Pancreas (tissue), 10 donors: Measurements from ENCODE around the gene FOLR1. TPM values are rescaled to one million over a fixed set of nuclear protein-coding genes. Genes with fewer than 3 reads are reported as not detected.
A peak's percentile ranks its signal among the peaks of the same experiment; 100 is the strongest.
"Not testable (repeated sequence)": the region's sequence is repeated elsewhere in the genome, so short reads cannot be mapped to it uniquely, and the experiment has no call there.

Experiments used
- ATAC-seq, 4 donors: fragments of 200-7000 bp; cut with Tn5 transposase; one replicate each; pipeline versions ENCODE4 v1.8.0 to v1.9.1; 2020; ENCODE audit warnings: mild to moderate bottlenecking in 4 of 4, moderate library complexity in 4 of 4
- DNase-seq, 6 donors: peaks; one replicate each; pipeline ENCODE4 v3.0.0-alpha.2; 2020
- FAIRE-seq: peaks from 2 replicates; lab custom pipeline; 2012; peaks lifted over from hg19 to GRCh38; lab: Jason Lieb, UNC
- H3K27ac ChIP-seq, 4 donors: fragments of 200-600 bp; sonication (generic); 1 replicate in 3 of 4; 2 replicates in 1 of 4; pipeline versions ENCODE4 v1.5.0 to v1.8.0; 2020
- H3K27me3 ChIP-seq, 4 donors: fragments of 200-600 bp; one replicate each; pipeline ENCODE4 v1.8.0; 2021
- H3K36me3 ChIP-seq, 3 donors: fragments of 200-600 bp; sonication (generic) in 1 of 3; one replicate each; pipeline versions ENCODE4 v1.5.0 to v1.8.0; 2020 to 2021
- H3K4me1 ChIP-seq, 3 donors: fragments of 200-600 bp; one replicate each; pipeline ENCODE4 v1.8.0; 2021
- H3K4me3 ChIP-seq, 4 donors: fragments of 200-600 bp; sonication (generic) in 2 of 4; one replicate each; pipeline versions ENCODE4 v1.5.0 to v1.8.0; 2020 to 2021
- H3K9me3 ChIP-seq, 4 donors: fragments of 200-600 bp; one replicate each; pipeline ENCODE4 v1.8.0; 2021
- WGBS, 2 donors: extraction: QIAGEN DNeasy Blood & Tissue Kit; methylation state at CpG; one replicate each; pipeline ENCODE4 v1.1.7; 2013; 5-methylcytosine and 5-hydroxymethylcytosine counted together
- intact Hi-C, 3 donors: fragments of 100-400 bp; cut with DNase I; formaldehyde crosslinking; loops; one replicate each; pipeline versions ENCODE4 v1.11.1 to v1.14.2; 2022
- polyA plus RNA-seq, 2 donors: library from polyadenylated mRNA; stranded (reverse); fragments of 200-250 nt; gene quantifications; one replicate each; pipeline ENCODE4 v1.2.3, GENCODE V29; 2013
- total RNA-seq, 6 donors: library from RNA; stranded (reverse); fragmentation: NEBNext Ultra II Directional in 4 of 6; extraction: Animal tissue kit (Norgen Biotek cat#: 25700) in 4 of 6; gene quantifications; one replicate each; pipeline versions ENCODE4 v1.2.1 to v1.2.4, GENCODE V29; 2021 to 2023
- TF ChIP-seq, protein P1 (sequence below), 4 donors: fragments of 200-600 bp; sonication (generic) in 3 of 4; IDR thresholded peaks; one replicate each; pipeline versions ENCODE4 v1.5.0 to v1.8.0; 2021; ENCODE audit warnings: antibody characterized with exemption in 4 of 4
- donor health status: healthy with polysubstance abuse.
- donor health status: DM: no; HTN: no; CAD: no; lungs with moderate emphysema.
- donor health status: DM: no; HTN: no; CAD: no.
- donor health status: control.
- donor health status: control.
- donor health status: Bipolar disorder and iron deficiency.
- donor health status: DM: yes; HTN: yes; CAD: no.
- donor health status: DM: no; HTN: no; CAD: no.
- donor health status: DM: no; HTN: no; CAD: no.
- donor health status: DM: yes; HTN: yes; CAD: no.

Gene FOLR1
- total and polyA plus RNA-seq, 8 donors = 1.2 to 8.3 (median 4.5) TPM

GRCh38 chr11:72179804-72180396 lies 12.0 kb upstream of the FOLR1 start:
- Histone ChIP-seq H3K4me3 (no peak overlapping the region), H3K4me1 (no peaks in the 10 kb centered on the region), H3K27me3 (no peaks in the 10 kb centered on the region), H3K36me3 (no peaks in the 10 kb centered on the region), H3K27ac (no peak overlapping the region), H3K9me3 (no peaks in the 10 kb centered on the region)
- FAIRE-seq (no peak), ATAC-seq (no peak), DNase-seq (no peak)
- 57 to 72% methylated on average over 4 of the region's 4 CpGs for WGBS, 2 donors
- intact Hi-C loops = no loop called here
- TF ChIP-seq, protein P1, sequence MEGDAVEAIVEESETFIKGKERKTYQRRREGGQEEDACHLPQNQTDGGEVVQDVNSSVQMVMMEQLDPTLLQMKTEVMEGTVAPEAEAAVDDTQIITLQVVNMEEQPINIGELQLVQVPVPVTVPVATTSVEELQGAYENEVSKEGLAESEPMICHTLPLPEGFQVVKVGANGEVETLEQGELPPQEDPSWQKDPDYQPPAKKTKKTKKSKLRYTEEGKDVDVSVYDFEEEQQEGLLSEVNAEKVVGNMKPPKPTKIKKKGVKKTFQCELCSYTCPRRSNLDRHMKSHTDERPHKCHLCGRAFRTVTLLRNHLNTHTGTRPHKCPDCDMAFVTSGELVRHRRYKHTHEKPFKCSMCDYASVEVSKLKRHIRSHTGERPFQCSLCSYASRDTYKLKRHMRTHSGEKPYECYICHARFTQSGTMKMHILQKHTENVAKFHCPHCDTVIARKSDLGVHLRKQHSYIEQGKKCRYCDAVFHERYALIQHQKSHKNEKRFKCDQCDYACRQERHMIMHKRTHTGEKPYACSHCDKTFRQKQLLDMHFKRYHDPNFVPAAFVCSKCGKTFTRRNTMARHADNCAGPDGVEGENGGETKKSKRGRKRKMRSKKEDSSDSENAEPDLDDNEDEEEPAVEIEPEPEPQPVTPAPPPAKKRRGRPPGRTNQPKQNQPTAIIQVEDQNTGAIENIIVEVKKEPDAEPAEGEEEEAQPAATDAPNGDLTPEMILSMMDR (IDR thresholded peaks at IDR 0.05) = no peak

GRCh38 chr11:72180892-72181552 lies 10.9 kb upstream of the FOLR1 start:
- H3K4me3 ChIP-seq, H3K9me3 ChIP-seq, intact Hi-C loops, H3K36me3 ChIP-seq, DNase-seq, FAIRE-seq, H3K27me3 ChIP-seq, H3K4me1 ChIP-seq, H3K27ac ChIP-seq, ATAC-seq: not testable (repeated sequence)
- 47 to 64% methylated on average over 7 of the region's 7 CpGs for WGBS, 2 donors

DNA sequence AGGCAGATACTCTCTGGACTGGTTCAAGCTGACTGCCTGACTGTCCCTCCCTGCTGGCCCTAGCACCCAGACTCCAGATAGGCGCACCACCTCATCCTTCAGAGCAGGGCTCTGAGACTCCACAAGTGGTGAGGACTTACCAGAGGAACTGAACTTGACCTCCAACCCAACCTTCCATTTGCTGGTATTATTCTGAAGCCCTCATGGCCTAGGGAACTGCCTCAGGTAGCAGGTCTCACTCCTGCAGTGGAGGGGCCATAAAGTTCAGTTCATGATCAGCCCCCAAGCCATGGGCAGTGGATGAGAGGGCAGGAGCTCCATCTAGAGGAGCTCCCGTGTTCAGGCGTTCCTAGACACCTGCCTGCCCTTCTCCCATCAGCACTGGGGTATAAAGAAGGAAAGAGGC lies 10.4 kb upstream of the FOLR1 start:
- H3K9me3 ChIP-seq, H3K27ac ChIP-seq, intact Hi-C loops, DNase-seq, FAIRE-seq, H3K4me3 ChIP-seq, H3K4me1 ChIP-seq, H3K27me3 ChIP-seq, H3K36me3 ChIP-seq: not testable (repeated sequence)
- peak in 1 of 4 donors; percentile 20 for ATAC-seq
- 65 to 79% methylated on average over 3 of the region's 3 CpGs for WGBS, 2 donors

DNA sequence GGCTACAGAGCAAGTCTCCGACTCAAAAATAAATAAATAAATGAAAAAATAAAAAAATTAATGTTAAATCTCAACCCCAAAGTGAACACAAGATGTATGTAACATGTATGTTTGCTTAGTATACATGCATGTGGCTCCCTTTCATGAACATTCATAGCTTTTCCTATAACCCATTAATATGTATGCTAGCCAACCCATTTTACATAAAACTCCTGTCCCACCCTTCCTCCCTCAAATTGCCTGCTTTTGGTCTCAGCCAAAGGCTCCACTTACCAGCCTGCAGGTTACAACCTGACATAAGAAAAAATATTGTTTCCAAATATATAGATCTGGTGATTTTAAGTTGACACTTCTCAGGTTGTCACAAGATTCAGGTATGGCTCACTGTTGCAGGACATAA lies 3.7 kb upstream of the FOLR1 start:
- TF ChIP-seq, protein P1 (IDR thresholded peaks at IDR 0.05) = no peak
- ATAC-seq = no peak
- Histone ChIP-seq H3K36me3 (no peaks in the 10 kb centered on the region), H3K27ac (no peak overlapping the region), H3K9me3 (no peaks in the 10 kb centered on the region), H3K27me3 (no peaks in the 10 kb centered on the region), H3K4me3 (no peak overlapping the region), H3K4me1 (no peaks in the 10 kb centered on the region)
- no peak for DNase-seq
- no peak for FAIRE-seq
- 78 to 94% methylated on average over 1 of the region's 1 CpG for WGBS, 2 donors
- intact Hi-C loops = no loop called here

DNA sequence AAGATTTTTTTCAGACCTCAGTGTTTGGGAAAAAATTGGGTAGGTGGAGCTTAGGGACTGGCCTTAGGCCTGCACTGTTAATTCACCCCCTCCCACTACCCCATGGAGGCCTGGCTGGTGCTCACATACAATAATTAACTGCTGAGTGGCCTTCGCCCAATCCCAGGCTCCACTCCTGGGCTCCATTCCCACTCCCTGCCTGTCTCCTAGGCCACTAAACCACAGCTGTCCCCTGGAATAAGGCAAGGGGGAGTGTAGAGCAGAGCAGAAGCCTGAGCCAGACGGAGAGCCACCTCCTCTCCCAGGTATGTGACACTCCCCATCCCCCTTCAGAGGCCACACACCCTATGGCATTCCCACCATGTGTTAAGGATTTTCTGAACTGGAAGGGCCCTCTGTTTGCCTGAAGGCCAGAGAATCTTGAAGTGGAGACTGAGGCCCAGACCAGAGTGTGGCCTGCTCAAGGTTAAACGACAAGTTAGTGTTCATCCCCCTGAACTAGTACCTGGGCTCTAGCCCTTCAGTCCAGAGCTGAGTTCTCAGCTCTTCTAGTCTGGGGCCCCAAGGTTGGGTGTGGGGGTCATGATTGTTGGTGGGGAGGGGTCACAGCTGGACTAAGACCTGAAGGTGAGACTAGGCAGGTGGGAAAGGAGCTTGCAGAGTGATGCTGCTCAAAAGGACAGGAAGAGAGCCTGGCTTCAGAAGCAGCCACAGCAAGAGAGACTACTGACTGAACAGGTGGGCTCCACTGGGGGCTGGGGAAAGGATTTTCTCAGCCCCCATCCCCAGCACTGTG lies 2.3 kb upstream of the FOLR1 start:
- ATAC-seq (peak; percentile 69 to 93 (median 81)), DNase-seq (peak in 5 of 6 donors; percentile 17 to 62 (median 38)), FAIRE-seq (no peak)
- no peaks in the 10 kb centered on the region for H3K4me1 ChIP-seq
- H3K27ac ChIP-seq = peak overlapping the region in 2 of 4 donors; percentile 11 to 38
- TF ChIP-seq, protein P1 (IDR thresholded peaks at IDR 0.05) = no peak
- WGBS, 2 donors = 50 to 66% methylated on average over 3 of the region's 3 CpGs
- no peaks in the 10 kb centered on the region for H3K36me3 ChIP-seq
- no peak overlapping the region for H3K4me3 ChIP-seq
- intact Hi-C loops = no loop called here
- no peaks in the 10 kb centered on the region for H3K27me3 ChIP-seq
- H3K9me3 ChIP-seq = no peaks in the 10 kb centered on the region
